Measurements from ENCODE around the gene PEAR1. TPM values are rescaled to one million over a fixed set of nuclear protein-coding genes. Genes with fewer than 3 reads are reported as not detected.

Gene PEAR1
- total RNA-seq, 8 experiments from 2014 or later: 0.14 to 2.8 (median 0.41) TPM; not detected in 1

DNA sequence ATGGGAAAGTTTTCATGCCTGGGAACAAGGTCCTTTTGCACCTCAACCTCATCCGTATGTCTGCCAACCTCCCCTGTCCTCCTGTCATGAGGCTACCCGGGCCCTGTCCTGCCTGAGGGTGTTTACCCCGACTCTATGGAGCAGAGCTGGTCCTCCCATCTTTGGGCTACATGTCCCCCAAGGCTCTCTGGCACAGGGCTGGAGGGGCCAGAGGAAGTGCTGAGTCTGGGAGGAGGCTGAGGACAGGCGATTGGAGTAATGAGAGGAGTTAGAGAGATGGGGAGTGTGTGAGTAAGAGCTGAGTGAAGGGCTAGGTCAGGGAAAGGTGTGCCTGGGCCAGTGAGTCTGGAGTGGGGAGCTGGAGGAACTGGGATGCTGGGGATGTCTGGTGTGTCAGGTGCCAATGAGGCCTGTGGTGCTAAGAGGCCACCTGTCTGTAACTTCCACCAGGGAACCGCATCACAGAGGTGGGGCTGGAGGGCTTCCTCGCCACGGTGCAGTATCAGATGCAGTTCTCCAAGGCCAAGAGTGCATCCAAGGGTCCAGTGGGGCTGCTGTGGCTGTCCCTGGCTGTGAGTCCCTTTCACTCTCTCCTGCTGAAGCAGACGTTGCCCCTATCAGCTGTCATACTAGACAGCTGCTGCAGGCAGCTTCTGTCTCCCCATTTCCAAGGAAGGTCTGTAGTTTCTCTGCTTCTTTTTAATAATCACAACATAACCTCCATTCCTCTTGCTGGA lies 38.6 kb downstream of the PEAR1 start:
- in situ Hi-C loops (cut with MboI; ENCODE audit: low pct_unique_long_range_greater_than_20kb in 2 of 9, low sequenced_read_pairs in 9 of 9, unreplicated experiment in 9 of 9): no loop called here
- no peak for ATAC-seq (replicated peaks in 6 of 8)
- Histone ChIP-seq H3K4me1 (replicated peaks in 1 of 2) (peaks cover 0 to 22% of the 10 kb centered on the region in 2 donors), H3K27ac (no peak overlapping the region), H3K4me3 (no peak overlapping the region)
- WGBS, 10 experiments: 0 to 100% (median 57%) methylated on average over 1 to 8 of the region's 8 CpGs; no CpG with 5 or more reads in 3 of the 10 experiments

DNA sequence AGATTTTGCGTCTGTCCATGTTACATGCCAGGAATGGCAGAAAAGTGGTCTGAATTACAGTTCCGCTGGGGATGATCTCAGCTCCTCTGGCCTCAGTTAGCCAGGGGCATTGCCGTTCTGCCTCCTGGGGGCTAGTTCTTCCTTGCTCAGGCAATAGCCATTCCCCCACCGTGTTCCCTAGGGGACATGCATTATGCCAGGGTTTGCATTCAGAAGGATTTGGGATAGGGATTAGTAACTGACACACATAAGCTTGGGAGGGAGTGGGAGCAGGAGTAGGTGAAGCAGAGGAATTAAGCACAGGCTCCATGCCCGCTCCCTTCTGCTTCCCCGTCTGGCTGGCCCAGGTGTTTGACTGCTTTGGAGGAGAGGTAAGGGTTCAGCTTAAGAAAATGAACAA lies 39.6 kb downstream of the PEAR1 start:
- H3K27ac ChIP-seq: no peak overlapping the region
- H3K4me3 ChIP-seq: no peak overlapping the region
- ATAC-seq (replicated peaks in 6 of 8): no peak
- WGBS, 10 experiments: 60 to 100% (median 80%) methylated on average over 1 to 6 of the region's 6 CpGs; no CpG with 5 or more reads in 3 of the 10 experiments
- H3K4me1 ChIP-seq (replicated peaks in 1 of 2): peaks cover 0 to 16% of the 10 kb centered on the region in 2 donors
- in situ Hi-C loops (cut with MboI; ENCODE audit: low pct_unique_long_range_greater_than_20kb in 2 of 9, low sequenced_read_pairs in 9 of 9, unreplicated experiment in 9 of 9): no loop called here

DNA sequence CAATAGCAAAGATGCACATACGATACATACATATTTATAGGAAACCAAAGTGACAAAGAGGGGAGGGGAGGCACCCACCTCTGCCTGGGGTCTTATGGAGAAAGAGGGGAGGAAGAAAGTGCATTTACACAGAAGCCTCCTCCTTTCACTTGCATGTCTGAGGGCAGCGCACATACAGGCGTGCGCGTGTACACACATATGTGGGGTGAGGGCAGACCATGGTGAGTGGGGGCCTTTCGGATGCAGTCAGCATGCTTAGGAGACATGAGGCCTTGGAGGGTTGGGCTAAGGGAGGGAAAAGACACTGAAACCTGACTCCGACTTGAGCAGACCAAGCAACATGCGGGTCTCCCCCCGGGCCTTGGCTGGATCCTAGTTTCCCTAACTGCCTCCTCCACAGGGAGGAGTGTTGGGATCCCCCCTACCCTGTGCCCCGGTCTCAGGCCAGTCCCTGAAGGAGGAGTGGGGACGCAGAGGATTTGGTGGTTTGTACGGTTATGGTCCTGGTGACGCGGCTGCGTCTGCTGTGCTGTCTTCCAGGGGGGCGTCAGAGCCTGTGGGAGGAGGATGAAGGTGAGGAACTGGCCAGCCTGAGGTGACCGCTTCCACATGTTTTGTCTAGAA lies 42.1 kb downstream of the PEAR1 start:
- Histone ChIP-seq H3K4me3 (no peak overlapping the region), H3K27ac (no peak overlapping the region), H3K4me1 (replicated peaks in 1 of 2) (peaks cover 0 to 16% of the 10 kb centered on the region in 2 donors)
- peak in 3 of 8 experiments; percentile 23 to 90 (median 30) for ATAC-seq (replicated peaks in 6 of 8)
- WGBS, 10 experiments: 61 to 92% (median 88%) methylated on average over 4 to 8 of the region's 17 CpGs; no CpG with 5 or more reads in 6 of the 10 experiments
- in situ Hi-C loops (cut with MboI; ENCODE audit: low pct_unique_long_range_greater_than_20kb in 2 of 9, low sequenced_read_pairs in 9 of 9, unreplicated experiment in 9 of 9): no loop called here

DNA sequence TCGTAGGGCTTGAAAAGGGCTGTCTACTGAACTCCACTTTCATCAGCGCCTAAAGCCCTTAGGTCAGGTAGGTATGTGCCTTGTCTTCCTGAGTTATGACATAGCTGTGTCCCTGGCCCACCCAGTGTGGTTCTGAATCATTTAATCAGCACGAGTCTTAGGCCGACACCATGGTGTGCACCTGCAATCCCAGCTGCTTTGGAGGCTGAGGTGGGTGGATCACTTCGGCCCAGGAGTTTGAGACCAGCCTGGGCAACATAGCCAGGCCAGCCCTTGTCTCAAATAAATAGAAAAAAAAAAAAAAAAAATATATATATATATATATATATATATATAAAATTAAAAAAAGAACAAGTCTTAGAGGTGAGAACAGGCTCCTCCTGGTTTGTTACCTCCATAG lies 42.7 kb downstream of the PEAR1 start:
- in situ Hi-C loops (cut with MboI; ENCODE audit: low pct_unique_long_range_greater_than_20kb in 2 of 9, low sequenced_read_pairs in 9 of 9, unreplicated experiment in 9 of 9): no loop called here
- ATAC-seq (replicated peaks in 6 of 8): no peak
- H3K4me3 ChIP-seq: no peak overlapping the region
- H3K27ac ChIP-seq: no peak overlapping the region
- 80 to 100% (median 100%) methylated on average over 1 to 5 of the region's 5 CpGs; no CpG with 5 or more reads in 3 of the 10 experiments for WGBS, 10 experiments
- H3K4me1 ChIP-seq (replicated peaks in 1 of 2): peaks cover 0 to 15% of the 10 kb centered on the region in 2 donors

DNA sequence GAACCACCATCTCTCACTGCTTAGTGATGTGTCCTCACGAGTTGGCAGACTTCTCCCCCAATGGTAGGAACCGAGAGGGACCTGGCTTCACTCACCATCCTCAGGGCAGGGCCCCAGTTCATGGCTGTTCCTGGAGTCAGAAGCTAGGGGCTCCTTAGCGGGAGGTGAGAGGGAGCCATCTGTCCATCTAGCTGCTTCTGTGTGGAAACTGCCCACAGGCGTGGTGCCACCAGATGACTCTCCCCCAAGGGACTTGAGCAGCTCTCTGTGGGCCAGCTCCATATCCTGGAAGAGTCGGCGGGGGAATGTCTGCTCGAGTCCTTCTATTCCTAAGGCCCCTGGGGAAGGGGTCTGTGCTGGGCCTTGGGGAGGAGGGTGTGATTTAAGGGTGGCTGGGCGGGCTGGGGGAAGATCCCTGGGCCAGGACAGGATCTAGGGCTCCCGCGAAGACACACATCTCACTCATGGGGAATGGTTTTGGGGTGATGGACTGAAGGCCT lies 43.3 kb downstream of the PEAR1 start:
- Histone ChIP-seq H3K4me1 (replicated peaks in 1 of 2) (peaks cover 0 to 9% of the 10 kb centered on the region in 2 donors), H3K27ac (no peak overlapping the region), H3K4me3 (no peak overlapping the region)
- WGBS, 10 experiments: 76 to 90% (median 84%) methylated on average over 2 to 3 of the region's 10 CpGs; no CpG with 5 or more reads in 6 of the 10 experiments
- peak in 2 of 8 experiments; percentile 8 to 16 for ATAC-seq (replicated peaks in 6 of 8)
- in situ Hi-C loops (cut with MboI; ENCODE audit: low pct_unique_long_range_greater_than_20kb in 2 of 9, low sequenced_read_pairs in 9 of 9, unreplicated experiment in 9 of 9): no loop called here

DNA sequence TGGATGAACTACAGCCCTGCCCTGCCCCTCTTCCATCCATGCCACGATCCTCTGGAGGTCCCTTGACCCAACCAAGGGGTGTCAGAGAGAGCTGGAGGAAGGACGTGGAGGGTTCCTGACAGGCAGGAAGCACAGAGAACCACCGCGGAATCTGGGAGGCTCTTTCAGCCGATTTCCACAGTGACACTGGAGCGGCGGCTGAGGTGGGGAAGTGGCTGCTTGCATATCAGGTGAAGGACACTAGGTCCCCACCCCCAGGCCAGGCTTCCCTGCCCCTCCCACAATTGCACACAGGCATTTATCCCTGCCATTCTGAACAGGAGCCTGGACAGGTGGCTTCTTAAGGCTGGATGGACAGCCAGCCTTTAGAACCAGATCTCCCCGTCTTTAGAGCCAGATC lies 44.4 kb downstream of the PEAR1 start:
- peaks cover 0 to 4% of the 10 kb centered on the region in 2 donors for H3K4me1 ChIP-seq (replicated peaks in 1 of 2)
- in situ Hi-C loops (cut with MboI; ENCODE audit: low pct_unique_long_range_greater_than_20kb in 2 of 9, low sequenced_read_pairs in 9 of 9, unreplicated experiment in 9 of 9): no loop called here
- no peak for ATAC-seq (replicated peaks in 6 of 8)
- H3K27ac ChIP-seq: no peak overlapping the region
- no peak overlapping the region for H3K4me3 ChIP-seq
- WGBS, 10 experiments: 73 to 100% (median 92%) methylated on average over 1 to 7 of the region's 8 CpGs; no CpG with 5 or more reads in 6 of the 10 experiments

DNA sequence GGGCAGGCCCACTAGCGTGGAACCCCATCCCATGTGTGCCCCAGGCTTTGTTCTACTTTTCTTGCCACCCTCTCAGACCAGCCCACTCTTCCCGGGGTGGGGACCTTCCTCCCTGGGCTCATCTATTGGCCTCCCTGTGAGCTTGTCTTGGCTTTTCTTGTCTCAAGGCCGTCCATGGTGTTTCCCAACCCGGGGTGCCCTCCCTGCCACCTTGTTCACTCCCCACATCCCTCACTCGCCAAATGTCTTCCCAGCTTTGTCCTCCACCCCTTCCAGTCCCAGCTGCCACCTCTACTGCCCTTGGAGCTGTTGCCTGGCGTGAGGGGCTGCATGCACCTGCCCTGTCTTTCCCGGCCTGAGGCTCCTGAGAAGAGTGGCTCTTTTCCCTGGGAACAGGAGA lies 45.3 kb downstream of the PEAR1 start:
- Histone ChIP-seq H3K4me1 (replicated peaks in 1 of 2) (no peaks in the 10 kb centered on the region), H3K4me3 (no peak overlapping the region), H3K27ac (no peak overlapping the region)
- WGBS, 10 experiments: 69 to 100% (median 81%) methylated on average over 1 to 7 of the region's 7 CpGs; no CpG with 5 or more reads in 4 of the 10 experiments
- in situ Hi-C loops (cut with MboI; ENCODE audit: low pct_unique_long_range_greater_than_20kb in 2 of 9, low sequenced_read_pairs in 9 of 9, unreplicated experiment in 9 of 9): no loop called here
- ATAC-seq (replicated peaks in 6 of 8): no peak

DNA sequence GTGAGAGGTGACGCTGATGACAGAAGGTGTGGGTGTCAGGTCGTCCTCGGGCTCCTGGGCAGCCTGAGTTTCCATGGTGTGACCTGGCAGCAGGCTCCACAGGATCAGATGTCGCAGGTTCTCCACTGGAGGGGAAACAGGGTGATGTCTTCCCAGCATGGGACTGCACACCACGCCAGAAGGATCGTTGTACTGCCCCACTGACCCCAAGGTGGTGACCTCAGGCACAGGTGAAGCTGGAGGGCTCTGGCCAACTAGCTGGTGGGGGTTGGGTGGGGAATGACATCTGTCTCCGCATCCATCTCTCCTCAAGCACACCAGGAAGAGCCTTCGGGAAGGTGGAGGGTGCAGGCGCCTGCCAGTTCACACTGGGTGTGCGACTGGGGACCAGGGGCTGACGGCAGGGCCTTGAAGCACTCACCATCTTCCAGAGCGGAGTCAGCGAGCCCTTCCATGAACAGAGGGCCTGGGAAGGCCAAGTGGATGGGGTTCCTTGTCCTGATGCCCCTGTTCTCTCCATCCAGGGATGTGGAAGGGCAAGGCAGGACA lies 46.3 kb downstream of the PEAR1 start:
- 90 to 97% (median 96%) methylated on average over 2 to 11 of the region's 13 CpGs; no CpG with 5 or more reads in 6 of the 10 experiments for WGBS, 10 experiments
- no peaks in the 10 kb centered on the region for H3K4me1 ChIP-seq (replicated peaks in 1 of 2)
- no peak overlapping the region for H3K27ac ChIP-seq
- H3K4me3 ChIP-seq: no peak overlapping the region
- no peak for ATAC-seq (replicated peaks in 6 of 8)
- in situ Hi-C loops (cut with MboI; ENCODE audit: low pct_unique_long_range_greater_than_20kb in 2 of 9, low sequenced_read_pairs in 9 of 9, unreplicated experiment in 9 of 9): no loop called here

DNA sequence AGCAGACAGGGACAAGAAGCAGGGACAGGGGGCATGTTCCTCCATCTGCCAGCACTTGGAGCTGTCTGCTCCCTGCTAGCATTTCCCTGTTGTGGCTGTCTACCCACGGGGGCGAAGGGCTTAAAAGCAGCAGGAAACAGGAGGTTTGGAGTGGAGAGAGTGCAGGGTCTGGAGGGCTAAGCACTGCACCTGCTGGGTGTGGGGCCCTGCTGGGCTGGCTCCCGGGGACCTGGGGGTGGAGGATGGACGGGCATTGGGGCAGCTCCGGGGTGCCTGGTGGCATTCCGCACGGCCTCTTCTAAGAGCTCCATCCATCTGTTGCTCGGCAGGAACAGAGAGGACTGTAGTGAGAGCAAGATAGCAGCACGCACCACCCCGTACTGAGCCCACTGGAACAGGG lies 48.2 kb downstream of the PEAR1 start:
- no peak for ATAC-seq (replicated peaks in 6 of 8)
- Histone ChIP-seq H3K27ac (no peak overlapping the region), H3K4me1 (replicated peaks in 1 of 2) (no peaks in the 10 kb centered on the region), H3K4me3 (no peak overlapping the region)
- in situ Hi-C loops (cut with MboI; ENCODE audit: low pct_unique_long_range_greater_than_20kb in 2 of 9, low sequenced_read_pairs in 9 of 9, unreplicated experiment in 9 of 9): no loop called here
- 80 to 88% methylated on average over 4 of the region's 10 CpGs; no CpG with 5 or more reads in 8 of the 10 experiments for WGBS, 10 experiments

DNA sequence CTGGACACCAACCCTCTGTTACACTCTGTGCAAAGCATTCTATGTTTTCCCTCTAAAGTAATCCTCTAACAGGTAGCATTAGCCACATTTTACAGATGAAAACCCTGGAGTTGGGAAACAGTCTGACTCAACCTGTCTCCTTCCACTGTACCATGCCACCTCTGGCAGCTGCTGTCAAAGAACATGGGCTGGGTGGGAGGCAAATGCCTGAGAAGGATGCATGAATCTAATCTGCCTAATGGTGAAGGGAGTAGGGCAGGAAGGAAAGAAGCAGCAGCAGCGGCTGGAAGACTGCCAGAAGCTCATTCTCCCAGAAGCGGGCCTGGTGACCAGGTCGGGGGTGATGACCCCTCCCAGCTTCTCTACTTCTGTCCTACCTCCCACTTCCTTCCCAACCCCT lies 48.7 kb downstream of the PEAR1 start:
- WGBS, 10 experiments: 81 to 100% (median 89%) methylated on average over 1 to 3 of the region's 3 CpGs; no CpG with 5 or more reads in 4 of the 10 experiments
- Histone ChIP-seq H3K27ac (no peak overlapping the region), H3K4me1 (replicated peaks in 1 of 2) (no peaks in the 10 kb centered on the region), H3K4me3 (no peak overlapping the region)
- in situ Hi-C loops (cut with MboI; ENCODE audit: low pct_unique_long_range_greater_than_20kb in 2 of 9, low sequenced_read_pairs in 9 of 9, unreplicated experiment in 9 of 9): no loop called here
- no peak for ATAC-seq (replicated peaks in 6 of 8)

DNA sequence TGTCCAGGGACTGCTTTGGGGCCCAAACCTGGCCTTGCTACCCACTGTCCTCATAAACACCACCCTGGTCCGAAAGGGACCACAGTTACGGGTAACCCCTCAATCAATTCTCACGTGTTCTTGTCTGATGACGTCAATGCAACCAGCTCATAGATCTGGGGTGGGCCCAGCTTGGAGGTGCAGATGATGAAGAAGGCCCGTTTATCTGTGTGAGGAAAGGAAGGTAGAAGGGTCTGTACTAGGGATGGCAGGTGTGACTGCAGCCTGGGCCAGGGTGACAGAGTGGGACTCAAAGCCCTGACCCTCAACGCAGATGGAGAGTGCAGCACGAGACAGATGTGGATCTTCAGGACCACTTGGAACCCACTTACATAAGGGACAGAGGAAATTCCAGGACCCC lies 49.1 kb downstream of the PEAR1 start:
- no peak for ATAC-seq (replicated peaks in 6 of 8)
- Histone ChIP-seq H3K4me1 (replicated peaks in 1 of 2) (no peaks in the 10 kb centered on the region), H3K4me3 (no peak overlapping the region), H3K27ac (no peak overlapping the region)
- in situ Hi-C loops (cut with MboI; ENCODE audit: low pct_unique_long_range_greater_than_20kb in 2 of 9, low sequenced_read_pairs in 9 of 9, unreplicated experiment in 9 of 9): no loop called here
- 92 to 100% (median 100%) methylated on average over 1 to 7 of the region's 7 CpGs; no CpG with 5 or more reads in 4 of the 10 experiments for WGBS, 10 experiments

DNA sequence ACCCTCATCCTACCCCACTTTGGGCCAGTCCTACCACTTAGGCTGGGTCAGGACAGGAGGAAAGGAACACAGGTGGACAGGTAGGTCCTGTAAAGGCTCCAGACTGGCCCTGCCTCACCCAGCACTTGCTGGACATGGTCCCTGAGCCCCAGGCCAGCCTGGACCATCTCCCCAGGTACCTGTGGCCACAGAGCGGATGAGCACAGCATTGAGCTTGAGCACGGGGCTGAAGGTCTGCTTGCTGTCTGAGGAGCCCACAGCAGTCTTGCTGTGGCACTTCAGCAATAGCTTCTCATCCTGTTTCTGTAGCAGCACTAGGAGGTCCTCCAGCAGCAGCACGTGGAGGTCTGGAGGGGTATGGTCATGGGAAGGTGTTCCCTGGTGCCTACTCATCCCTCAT lies 50.2 kb downstream of the PEAR1 start:
- H3K4me3 ChIP-seq: no peak overlapping the region
- no peak for ATAC-seq (replicated peaks in 6 of 8)
- no peak overlapping the region for H3K27ac ChIP-seq
- in situ Hi-C loops (cut with MboI; ENCODE audit: low pct_unique_long_range_greater_than_20kb in 2 of 9, low sequenced_read_pairs in 9 of 9, unreplicated experiment in 9 of 9): no loop called here
- WGBS, 10 experiments: 80 to 93% methylated on average over 1 to 2 of the region's 3 CpGs; no CpG with 5 or more reads in 8 of the 10 experiments
- no peaks in the 10 kb centered on the region for H3K4me1 ChIP-seq (replicated peaks in 1 of 2)

DNA sequence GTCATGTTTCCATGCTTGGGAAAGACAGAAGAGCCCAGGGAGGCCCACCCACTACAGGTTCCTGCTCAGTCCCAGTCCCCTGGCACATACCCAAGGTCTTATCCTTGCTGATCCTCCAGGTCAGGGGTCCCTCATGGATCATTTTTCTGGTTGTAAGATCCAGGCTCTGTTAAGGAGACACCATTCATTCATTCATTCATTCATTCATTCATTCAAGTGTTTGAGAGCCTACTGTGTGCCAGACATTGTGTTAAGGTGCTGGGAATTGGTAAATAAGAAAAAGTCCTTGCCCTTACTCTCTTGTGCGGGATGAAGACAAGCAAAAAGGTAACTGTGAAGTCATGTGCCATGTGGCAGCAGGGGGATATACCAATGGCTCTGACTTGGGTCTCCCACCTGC lies 50.8 kb downstream of the PEAR1 start:
- Histone ChIP-seq H3K4me1 (replicated peaks in 1 of 2) (no peaks in the 10 kb centered on the region), H3K4me3 (no peak overlapping the region), H3K27ac (no peak overlapping the region)
- in situ Hi-C loops (cut with MboI; ENCODE audit: low pct_unique_long_range_greater_than_20kb in 2 of 9, low sequenced_read_pairs in 9 of 9, unreplicated experiment in 9 of 9): no loop called here
- 90 to 100% (median 100%) methylated on average over 1 of the region's 1 CpG; no CpG with 5 or more reads in 3 of the 10 experiments for WGBS, 10 experiments
- ATAC-seq (replicated peaks in 6 of 8): no peak

All from motor neuron (in vitro differentiated cells).